Thyroid gland (tissue), 4 donors: Measurements from ENCODE around the gene PARP14.

Experiments
- POLR2A ChIP-seq, 2 donors: fragments of 450-650 bp; IDR thresholded peaks; one replicate each; pipeline ENCODE4 v1.6.1; 2017; ENCODE audit warnings: antibody characterized with exemption in 2 of 2, mild to moderate bottlenecking in 2 of 2, moderate library complexity in 1 of 2
- TF ChIP-seq, protein P1 (sequence below), 6 experiments: fragments of 200-600 bp in 3 of 6; fragments of 450-650 bp in 3 of 6; sonication (generic) in 3 of 6; IDR thresholded peaks; one replicate each; pipeline ENCODE4 v1.5.1; 2016 to 2019; ENCODE audit warnings: antibody characterized with exemption in 6 of 6, mild to moderate bottlenecking in 2 of 6, inconsistent platforms in 1 of 6, moderate library complexity in 1 of 6

DNA sequence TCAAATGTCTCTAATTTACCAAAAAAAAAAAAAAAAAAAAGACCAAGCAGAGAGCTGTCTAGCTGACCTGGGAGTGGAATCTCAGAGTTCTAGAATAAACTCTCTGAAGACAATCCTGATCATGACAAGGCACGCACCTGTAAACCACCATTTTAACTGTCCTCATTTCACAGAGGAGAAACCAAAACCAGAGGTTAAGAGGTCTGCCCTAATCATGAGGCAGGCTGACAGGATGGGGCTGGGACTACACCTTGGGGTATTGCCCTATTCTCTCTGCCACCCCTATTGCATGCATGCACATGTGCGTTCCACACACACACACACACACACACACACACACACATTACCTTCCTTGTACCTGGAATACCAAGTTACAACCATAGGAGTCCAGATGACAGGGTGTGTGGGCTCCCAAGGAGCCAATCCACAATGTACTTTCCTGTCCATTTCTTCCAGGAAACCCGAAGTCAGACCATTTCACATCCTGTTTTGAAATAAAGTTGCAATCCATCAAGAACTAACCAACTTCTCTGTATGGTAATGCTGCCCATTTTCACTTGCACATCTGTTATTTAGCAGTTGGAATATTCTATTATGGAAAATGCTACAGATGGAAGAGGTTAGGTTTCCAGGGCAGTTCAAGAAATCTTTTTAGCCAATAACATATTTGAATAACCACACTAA lies 78.4 kb downstream of the PARP14 start:
- TF ChIP-seq, protein P1, sequence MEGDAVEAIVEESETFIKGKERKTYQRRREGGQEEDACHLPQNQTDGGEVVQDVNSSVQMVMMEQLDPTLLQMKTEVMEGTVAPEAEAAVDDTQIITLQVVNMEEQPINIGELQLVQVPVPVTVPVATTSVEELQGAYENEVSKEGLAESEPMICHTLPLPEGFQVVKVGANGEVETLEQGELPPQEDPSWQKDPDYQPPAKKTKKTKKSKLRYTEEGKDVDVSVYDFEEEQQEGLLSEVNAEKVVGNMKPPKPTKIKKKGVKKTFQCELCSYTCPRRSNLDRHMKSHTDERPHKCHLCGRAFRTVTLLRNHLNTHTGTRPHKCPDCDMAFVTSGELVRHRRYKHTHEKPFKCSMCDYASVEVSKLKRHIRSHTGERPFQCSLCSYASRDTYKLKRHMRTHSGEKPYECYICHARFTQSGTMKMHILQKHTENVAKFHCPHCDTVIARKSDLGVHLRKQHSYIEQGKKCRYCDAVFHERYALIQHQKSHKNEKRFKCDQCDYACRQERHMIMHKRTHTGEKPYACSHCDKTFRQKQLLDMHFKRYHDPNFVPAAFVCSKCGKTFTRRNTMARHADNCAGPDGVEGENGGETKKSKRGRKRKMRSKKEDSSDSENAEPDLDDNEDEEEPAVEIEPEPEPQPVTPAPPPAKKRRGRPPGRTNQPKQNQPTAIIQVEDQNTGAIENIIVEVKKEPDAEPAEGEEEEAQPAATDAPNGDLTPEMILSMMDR (IDR thresholded peaks at IDR 0.05): no peak
- no peak for TF ChIP-seq POLR2A (IDR thresholded peaks at IDR 0.05)
